ENCODE data around the gene CFAP52. TPM values are rescaled to one million over a fixed set of nuclear protein-coding genes. Genes with fewer than 3 reads are reported as not detected.

The CFAP52 gene, protein sequence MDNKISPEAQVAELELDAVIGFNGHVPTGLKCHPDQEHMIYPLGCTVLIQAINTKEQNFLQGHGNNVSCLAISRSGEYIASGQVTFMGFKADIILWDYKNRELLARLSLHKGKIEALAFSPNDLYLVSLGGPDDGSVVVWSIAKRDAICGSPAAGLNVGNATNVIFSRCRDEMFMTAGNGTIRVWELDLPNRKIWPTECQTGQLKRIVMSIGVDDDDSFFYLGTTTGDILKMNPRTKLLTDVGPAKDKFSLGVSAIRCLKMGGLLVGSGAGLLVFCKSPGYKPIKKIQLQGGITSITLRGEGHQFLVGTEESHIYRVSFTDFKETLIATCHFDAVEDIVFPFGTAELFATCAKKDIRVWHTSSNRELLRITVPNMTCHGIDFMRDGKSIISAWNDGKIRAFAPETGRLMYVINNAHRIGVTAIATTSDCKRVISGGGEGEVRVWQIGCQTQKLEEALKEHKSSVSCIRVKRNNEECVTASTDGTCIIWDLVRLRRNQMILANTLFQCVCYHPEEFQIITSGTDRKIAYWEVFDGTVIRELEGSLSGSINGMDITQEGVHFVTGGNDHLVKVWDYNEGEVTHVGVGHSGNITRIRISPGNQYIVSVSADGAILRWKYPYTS
- not detected in 2 replicates for total RNA-seq

DNA sequence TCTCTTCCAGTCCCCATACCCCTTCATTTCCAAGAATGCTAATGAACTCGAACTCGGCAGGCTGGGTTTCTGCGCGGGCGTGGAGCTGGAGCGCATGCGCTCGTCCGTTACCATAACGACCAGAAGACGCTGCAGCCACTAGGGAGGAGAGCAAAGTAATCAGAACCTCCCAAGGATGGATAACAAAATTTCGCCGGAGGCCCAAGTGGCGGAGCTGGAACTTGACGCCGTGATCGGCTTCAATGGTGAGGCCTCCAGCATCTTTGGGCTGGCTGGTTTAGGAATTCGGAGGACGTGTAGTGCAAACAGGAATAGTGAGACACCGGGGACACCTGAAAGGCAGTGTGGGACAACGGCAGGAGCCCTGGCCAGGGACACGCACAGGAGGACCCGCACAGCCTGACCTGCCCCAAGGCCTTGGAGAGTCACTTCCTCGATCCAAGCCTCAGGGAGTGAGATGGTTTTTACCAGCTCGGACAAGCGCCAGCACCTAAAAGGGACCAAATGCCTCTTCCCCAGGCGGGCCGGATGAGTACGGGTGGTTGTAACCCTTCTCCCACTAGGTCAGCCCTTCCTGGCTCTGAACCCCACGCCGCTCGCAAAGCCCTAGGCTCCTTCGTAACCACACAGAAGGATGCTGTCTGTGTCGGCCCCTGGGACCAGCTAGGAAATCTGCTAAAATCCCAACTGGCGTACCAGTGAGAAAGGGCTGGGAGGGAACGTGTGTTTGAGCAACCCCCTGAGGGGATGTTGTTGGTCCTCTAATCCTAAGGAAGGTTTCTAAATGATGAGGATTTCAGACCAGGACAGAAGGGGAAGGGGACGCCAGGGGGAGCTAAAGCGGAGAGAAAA is at the start of gene CFAP52:
CFAP52 (plus strand) TSS at position 122 of the 852 bp plus-strand sequence; CDS start at position 176, 54 bp downstream.

DNA sequence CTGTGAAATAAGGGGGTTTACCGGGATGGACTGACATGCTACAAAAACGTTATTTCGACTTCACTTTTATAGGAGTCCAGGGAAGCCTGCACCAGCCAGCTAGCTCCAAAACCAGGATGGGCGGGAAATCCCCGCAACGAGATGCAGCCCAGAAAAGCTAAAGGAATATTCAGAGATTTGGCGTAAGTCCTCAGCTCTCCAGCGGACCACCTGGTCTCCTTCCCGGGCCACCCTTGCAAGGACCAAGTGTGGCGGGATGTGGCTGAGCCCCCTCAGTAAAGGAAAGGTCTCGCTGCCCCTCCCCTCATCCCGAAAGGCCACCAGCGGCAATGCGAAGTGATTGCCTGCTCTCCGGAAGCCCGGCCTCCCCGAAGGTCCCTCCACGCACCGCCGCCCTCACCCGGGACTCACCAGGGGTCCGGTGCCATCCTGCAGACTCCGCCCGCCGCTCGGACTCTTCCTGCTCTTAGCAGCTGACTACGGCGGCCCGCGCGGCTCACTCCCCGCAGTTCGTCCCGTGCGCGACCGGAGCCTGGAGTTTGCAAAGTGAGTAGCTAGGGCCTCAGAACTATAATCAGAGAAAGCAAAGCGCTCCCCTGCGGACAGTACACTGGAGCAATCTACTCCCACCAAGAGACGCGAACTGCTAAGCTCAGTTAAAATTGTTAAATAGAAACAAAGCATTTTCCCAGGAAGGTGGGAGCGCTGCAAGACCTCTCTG is 901 bp upstream of the CFAP52 start, which contains the start of gene STX8:
STX8 (minus strand) TSS at position 440 of the 721 bp plus-strand sequence; CDS start at position 428, 12 bp downstream.

DNA sequence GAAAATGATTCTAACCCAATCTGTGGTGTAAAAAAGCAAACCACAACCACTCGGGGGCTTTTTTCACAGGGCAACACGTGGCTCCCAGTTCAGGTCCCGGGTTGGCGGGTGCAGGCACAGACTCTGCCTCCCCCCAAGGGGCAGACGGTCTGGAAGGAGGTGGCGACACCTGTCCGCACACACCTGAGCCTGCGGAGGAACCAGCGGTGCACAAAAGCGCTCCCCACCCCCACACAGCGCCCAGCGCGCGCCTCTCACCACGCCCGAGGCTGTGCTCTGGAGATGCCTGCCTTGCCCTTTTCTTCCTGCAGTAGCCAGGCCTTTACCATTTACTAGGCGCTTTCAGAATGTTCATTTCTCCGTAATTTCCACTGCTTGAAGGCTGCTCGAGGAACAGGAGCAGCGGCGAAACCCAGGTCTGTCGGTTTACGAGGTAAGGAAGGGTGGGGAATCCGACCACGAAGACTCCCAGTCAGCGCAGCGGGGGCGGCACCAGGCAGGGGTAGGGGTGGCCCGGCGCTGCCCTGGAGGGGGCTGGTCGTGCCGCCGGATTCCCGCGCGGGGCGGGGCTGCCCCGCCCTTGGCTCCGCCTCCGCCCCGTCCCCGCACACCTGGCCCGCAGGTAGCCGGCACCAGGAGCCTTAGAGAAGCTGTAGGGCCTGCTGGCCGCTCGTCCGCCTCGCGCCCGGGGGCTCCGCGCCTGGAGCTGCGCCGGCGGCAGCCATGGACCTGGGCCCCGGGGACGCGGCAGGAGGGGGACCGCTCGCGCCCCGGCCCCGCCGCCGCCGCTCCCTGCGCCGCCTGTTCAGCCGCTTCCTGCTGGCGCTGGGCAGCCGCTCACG is 68.7 kb downstream of the CFAP52 start, which contains the start of gene USP43:
USP43 (plus strand) TSS at position 608 of the 842 bp plus-strand sequence; CDS start at position 724, 116 bp downstream.

Other genes with a start within 250 kb of the CFAP52 start
- 76.9 and 99.2 TPM in 2 replicates for gene STX8, start 822 bp upstream of the CFAP52 start, total RNA-seq
- 0.07 and 0.10 TPM in 2 replicates for gene USP43, start 68.9 kb downstream of the CFAP52 start, total RNA-seq
- not detected in 2 replicates for gene DHRS7C, start 214.9 kb downstream of the CFAP52 start, total RNA-seq
- gene GSG1L2, start 245.4 kb downstream of the CFAP52 start, total RNA-seq, result not detected in 2 replicates
- not detected in 2 replicates for gene GLP2R, start 249.3 kb downstream of the CFAP52 start, total RNA-seq

All from mammary microvascular endothelial cell (primary cell).